Kidney (tissue), 14 donors: Measurements from ENCODE around the gene ARAP3. TPM values are rescaled to one million over a fixed set of nuclear protein-coding genes. Genes with fewer than 3 reads are reported as not detected.

Source experiments
- DNase-seq, 5 donors: peaks; one replicate each; pipeline ENCODE4 v3.0.0-alpha.2; 2013 to 2020
- FAIRE-seq: peaks from 2 replicates; lab custom pipeline; 2012; peaks lifted over from hg19 to GRCh38; lab: Jason Lieb, UNC
- H3K27ac ChIP-seq, 2 donors: one replicate each; pipeline ENCODE4 v1.7.0; 2013; ENCODE audit warnings: low read depth in 2 of 2, low read length in 2 of 2, inconsistent platforms in 1 of 2
- H3K27me3 ChIP-seq: one replicate; pipeline ENCODE4 v1.7.1; 2013; ENCODE audit warnings: low read length, inconsistent platforms; ENCODE audit not compliant: control insufficient read depth, insufficient read depth
- H3K36me3 ChIP-seq, 3 donors: one replicate each; pipeline versions ENCODE4 v1.7.0 to v1.7.1; 2013; ENCODE audit warnings: low read length in 3 of 3, control low read depth in 1 of 3, inconsistent platforms in 1 of 3; ENCODE audit not compliant: insufficient read depth in 3 of 3, control insufficient read depth in 2 of 3
- H3K4me1 ChIP-seq, 3 donors: one replicate each; pipeline versions ENCODE4 v1.7.0 to v1.7.1; 2013; ENCODE audit warnings: low read length in 3 of 3, inconsistent platforms in 1 of 3, low read depth in 1 of 3; ENCODE audit not compliant: control insufficient read depth in 2 of 3, insufficient read depth in 2 of 3
- H3K4me3 ChIP-seq, 3 donors: one replicate each; pipeline versions ENCODE4 v1.7.0 to v1.8.1; 2013; ENCODE audit warnings: low read length in 3 of 3, control low read depth in 1 of 3, inconsistent platforms in 1 of 3
- H3K9ac ChIP-seq, 3 donors: one replicate each; pipeline versions ENCODE4 v1.7.0 to v1.7.1; 2013; ENCODE audit warnings: low read length in 3 of 3, control low read depth in 1 of 3, inconsistent platforms in 1 of 3
- H3K9me3 ChIP-seq, 3 donors: one replicate each; pipeline versions ENCODE4 v1.7.0 to v1.7.1; 2013; ENCODE audit warnings: low read length in 3 of 3, control low read depth in 1 of 3, inconsistent platforms in 1 of 3; ENCODE audit not compliant: control insufficient read depth in 2 of 3, insufficient read depth in 1 of 3
- CTCF ChIP-seq: IDR thresholded peaks from 3 replicates; pipeline ENCODE4 v1.5.1; 2012; ENCODE audit warnings: mild to moderate bottlenecking, moderate library complexity, borderline replicate concordance; ENCODE audit not compliant: insufficient read depth; ENCODE audit errors: extremely low read depth
- intact Hi-C: fragments of 100-400 bp; cut with DNase I; formaldehyde crosslinking; loops from one replicate; pipeline ENCODE4 v1.11.1; 2022
- polyA plus RNA-seq: library from polyadenylated mRNA; stranded (reverse); fragments of 350-450 nt; fragmentation: Illumina TruSeq; extraction: RNeasy Lipid Tissue Mini Kit (QIAGEN cat#74804); gene quantifications from one replicate; pipeline ENCODE4 v1.2.3, GENCODE V29; 2014; ENCODE audit warnings: low read depth, low replicate concordance; ENCODE audit not compliant: insufficient read depth
- total RNA-seq: library from RNA; stranded (reverse); fragmentation: NEBNext Ultra II Directional; extraction: Animal tissue kit (Norgen Biotek cat#: 25700); gene quantifications from one replicate; pipeline ENCODE4 v1.2.1, GENCODE V29; 2021
- donor health status: control.
- donor health status: control.
- donor health status: control.
- donor health status: control.
- donor health status: control.
- donor health status: DM: yes; HTN: yes; CAD: no.
- donor health status: Normal renal cell carcinoma (clear cell type).

ARAP3 gene
- total and polyA plus RNA-seq, 2 donors from 2014 or later = 7.2 to 19.8 TPM

- no peak for TF ChIP-seq CTCF
- Histone ChIP-seq H3K36me3 (no peaks in the 10 kb centered on the region), H3K27me3 (peaks cover 2% of the 10 kb centered on the region), H3K4me3 (no peak overlapping the region), H3K4me1 (peaks cover 0 to 5% (median 4%) of the 10 kb centered on the region in 3 donors), H3K9ac (no peak overlapping the region), H3K9me3 (no peaks in the 10 kb centered on the region), H3K27ac (no peak overlapping the region)
- DNase-seq (no peak), FAIRE-seq (no peak)
- intact Hi-C loops = loop anchor here (5.0 to 10.0 kb wide), 2 partner anchors 189 to 262 kb away; partner anchors contain the start of gene PCDH12
These were observed 11.1 kb upstream of the ARAP3 start for GRCh38 chr5:141692919-141693725.

GRCh38 chr5:141692533-141692888, 10.5 kb upstream of the ARAP3 start:
- FAIRE-seq = no peak
- H3K4me3 ChIP-seq = peak overlapping the region in 2 of 3 donors; percentile 42 to 57

GRCh38 chr5:141691867-141692532, 10.0 kb upstream of the ARAP3 start:
- TF ChIP-seq CTCF = peak; percentile 100
- peaks cover 0 to 5% (median 4%) of the 10 kb centered on the region in 3 donors for H3K4me1 ChIP-seq
- DNase-seq (peak; percentile 89 to 94 (median 90)), FAIRE-seq (no peak)
- no peaks in the 10 kb centered on the region for H3K9me3 ChIP-seq
- H3K36me3 ChIP-seq = no peaks in the 10 kb centered on the region
- H3K9ac ChIP-seq = no peak overlapping the region
- intact Hi-C loops = loop anchor here (5.0 to 10.0 kb wide), 2 partner anchors 190 to 263 kb away; partner anchors contain the start of gene PCDH12
- H3K4me3 ChIP-seq = peak overlapping the region; percentile 30 to 57 (median 42)
- H3K27ac ChIP-seq = no peak overlapping the region
- no peaks in the 10 kb centered on the region for H3K27me3 ChIP-seq

More at GRCh38 chr5:141692533-141692888, 10.5 kb upstream of the ARAP3 start:
- no peaks in the 10 kb centered on the region for H3K36me3 ChIP-seq
- peaks cover under 1% of the 10 kb centered on the region for H3K27me3 ChIP-seq
- intact Hi-C loops = loop anchor here (5.0 to 10.0 kb wide), 2 partner anchors 190 to 262 kb away; partner anchors contain the start of gene PCDH12
- TF ChIP-seq CTCF = no peak
- peaks cover 0 to 5% (median 4%) of the 10 kb centered on the region in 3 donors for H3K4me1 ChIP-seq
- no peak overlapping the region for H3K27ac ChIP-seq
- H3K9me3 ChIP-seq = no peaks in the 10 kb centered on the region
- no peak for DNase-seq
- no peak overlapping the region for H3K9ac ChIP-seq
